CD4-positive, alpha-beta memory T cell (primary cell): ENCODE results near the gene GCNA. TPM values are rescaled to one million over a fixed set of nuclear protein-coding genes. Genes with fewer than 3 reads are reported as not detected.
"Not testable (repeated sequence)": the region's sequence is repeated elsewhere in the genome, so short reads cannot be mapped to it uniquely, and the experiment has no call there.

Experiments used
- CTCF ChIA-PET: fragments of 350-600 bp; sonication (Branson Sonifier 250); formaldehyde crosslinking; loops from one replicate; lab custom pipeline; 2021; ENCODE audit warnings: inconsistent platforms; ENCODE audit not compliant: partially characterized antibody; lab: Charles Lee
- POLR2A ChIA-PET: fragments of 350-600 bp; sonication (Branson Sonifier 250); formaldehyde crosslinking; loops from one replicate; lab custom pipeline; 2021; ENCODE audit not compliant: partially characterized antibody; lab: Charles Lee
- DNase-seq, 5 donors: peaks; one replicate each; pipeline versions ENCODE4 v3.0.0 to v3.0.0-alpha.2; 2020 to 2022; ENCODE audit warnings: mixed read lengths in 1 of 5
- H3K27ac ChIP-seq: one replicate; pipeline ENCODE4 v1.7.0; 2013; ENCODE audit warnings: low read depth, low read length
- H3K27me3 ChIP-seq: 2 replicates; pipeline ENCODE4 v1.7.0; 2013; ENCODE audit warnings: mild to moderate bottlenecking, low read length, moderate library complexity; ENCODE audit not compliant: insufficient read depth
- H3K36me3 ChIP-seq: 2 replicates; pipeline ENCODE4 v1.7.0; 2013; ENCODE audit warnings: mild to moderate bottlenecking, low read length, moderate library complexity; ENCODE audit not compliant: insufficient read depth
- H3K4me1 ChIP-seq: 2 replicates; pipeline ENCODE4 v1.7.0; 2013; ENCODE audit warnings: mild to moderate bottlenecking, low read length, moderate library complexity; ENCODE audit not compliant: insufficient read depth
- H3K4me3 ChIP-seq, 2 donors: one replicate each; pipeline ENCODE4 v1.7.0; 2013; ENCODE audit warnings: low read length in 2 of 2, mild to moderate bottlenecking in 1 of 2
- H3K9me3 ChIP-seq, 2 donors: one replicate each; pipeline ENCODE4 v1.7.0; 2013; ENCODE audit warnings: low read length in 2 of 2, control low read depth in 1 of 2; ENCODE audit not compliant: control insufficient read depth in 1 of 2
- H3K27ac Mint-ChIP-seq, 7 donors: one replicate each; pipeline ENCODE4 v1.8.0; 2020 to 2021; ENCODE audit warnings: mixed read lengths in 7 of 7, mild to moderate bottlenecking in 6 of 7, inconsistent platforms in 3 of 7, moderate library complexity in 3 of 7
- H3K27me3 Mint-ChIP-seq, 2 donors: one replicate each; pipeline ENCODE4 v1.8.0; 2020 to 2021; ENCODE audit warnings: mixed read lengths in 2 of 2
- H3K36me3 Mint-ChIP-seq, 2 donors: one replicate each; pipeline ENCODE4 v1.8.0; 2020 to 2021; ENCODE audit warnings: mixed read lengths in 2 of 2, inconsistent platforms in 1 of 2, mild to moderate bottlenecking in 1 of 2
- H3K4me1 Mint-ChIP-seq, 4 donors: one replicate each; pipeline ENCODE4 v1.8.0; 2020 to 2021; ENCODE audit warnings: mixed read lengths in 4 of 4, mild to moderate bottlenecking in 1 of 4
- H3K4me3 Mint-ChIP-seq, 8 donors: one replicate each; pipeline ENCODE4 v1.8.0; 2020 to 2021; ENCODE audit warnings: mixed read lengths in 8 of 8, mild to moderate bottlenecking in 7 of 8, moderate library complexity in 6 of 8, inconsistent platforms in 3 of 8
- H3K9me3 Mint-ChIP-seq, 8 donors: one replicate each; pipeline ENCODE4 v1.8.0; 2020 to 2021; ENCODE audit warnings: mixed read lengths in 8 of 8, mild to moderate bottlenecking in 5 of 8, inconsistent platforms in 3 of 8, moderate library complexity in 1 of 8
- intact Hi-C: fragments of 100-400 bp; cut with micrococcal nuclease; formaldehyde crosslinking; loops from one replicate; pipeline ENCODE4 v1.15.1; 2023
- polyA plus RNA-seq, 2 donors: library from polyadenylated mRNA; unstranded; fragments of 300-500 nt; fragmentation: Illumina TruSeq; gene quantifications; one replicate each; pipeline ENCODE4 v1.2.3, GENCODE V29; 2021
- total RNA-seq, 2 experiments: library from RNA; stranded (reverse); gene quantifications; one replicate each; pipeline ENCODE4 v1.2.3, GENCODE V29; 2021

Gene GCNA
- total and polyA plus RNA-seq, 4 experiments from 2014 or later: 0.40 to 11.4 (median 10.2) TPM; not detected in 1

DNA sequence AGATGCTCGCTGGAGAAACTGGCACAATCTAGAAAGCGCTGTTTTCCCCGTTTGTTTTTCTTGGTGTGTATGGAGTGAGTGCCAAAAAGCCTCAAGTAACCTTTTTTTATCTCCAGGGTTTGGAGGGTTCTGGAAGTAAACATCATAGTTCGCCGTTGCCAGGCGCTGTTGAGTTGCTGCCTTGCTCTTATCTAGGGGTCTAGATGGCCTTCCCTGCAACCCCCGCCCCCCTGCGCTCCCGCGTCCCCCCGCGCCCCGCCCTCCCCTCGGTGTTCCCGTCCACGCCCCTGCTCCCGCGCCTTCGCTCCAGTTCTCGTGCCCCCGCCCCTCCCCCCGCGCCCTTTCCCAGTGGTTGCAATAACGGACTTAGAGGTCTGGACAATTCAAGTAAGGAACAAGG lies 555 bp upstream of the GCNA start:
- H3K27me3 ChIP-seq: no peaks in the 10 kb centered on the region
- no peak overlapping the region for H3K27ac ChIP-seq
- no peak overlapping the region for H3K27ac Mint-ChIP-seq
- no peaks in the 10 kb centered on the region for H3K27me3 Mint-ChIP-seq
- intact Hi-C loops: no loop called here
- no peaks in the 10 kb centered on the region for H3K4me1 ChIP-seq
- ChIA-PET CTCF (no interaction called here), POLR2A (no interaction called here)
- peaks cover 21% of the 10 kb centered on the region for H3K36me3 ChIP-seq
- H3K9me3 ChIP-seq: no peaks in the 10 kb centered on the region
- peaks cover 0 to 1% (median 0%) of the 10 kb centered on the region in 8 donors for H3K9me3 Mint-ChIP-seq
- no peak for DNase-seq
- H3K4me3 ChIP-seq: no peak overlapping the region
- peaks cover 21 to 51% of the 10 kb centered on the region in 2 donors for H3K36me3 Mint-ChIP-seq
- peaks cover 0 to 7% (median 1%) of the 10 kb centered on the region in 4 donors for H3K4me1 Mint-ChIP-seq
- H3K4me3 Mint-ChIP-seq: no peak overlapping the region

DNA sequence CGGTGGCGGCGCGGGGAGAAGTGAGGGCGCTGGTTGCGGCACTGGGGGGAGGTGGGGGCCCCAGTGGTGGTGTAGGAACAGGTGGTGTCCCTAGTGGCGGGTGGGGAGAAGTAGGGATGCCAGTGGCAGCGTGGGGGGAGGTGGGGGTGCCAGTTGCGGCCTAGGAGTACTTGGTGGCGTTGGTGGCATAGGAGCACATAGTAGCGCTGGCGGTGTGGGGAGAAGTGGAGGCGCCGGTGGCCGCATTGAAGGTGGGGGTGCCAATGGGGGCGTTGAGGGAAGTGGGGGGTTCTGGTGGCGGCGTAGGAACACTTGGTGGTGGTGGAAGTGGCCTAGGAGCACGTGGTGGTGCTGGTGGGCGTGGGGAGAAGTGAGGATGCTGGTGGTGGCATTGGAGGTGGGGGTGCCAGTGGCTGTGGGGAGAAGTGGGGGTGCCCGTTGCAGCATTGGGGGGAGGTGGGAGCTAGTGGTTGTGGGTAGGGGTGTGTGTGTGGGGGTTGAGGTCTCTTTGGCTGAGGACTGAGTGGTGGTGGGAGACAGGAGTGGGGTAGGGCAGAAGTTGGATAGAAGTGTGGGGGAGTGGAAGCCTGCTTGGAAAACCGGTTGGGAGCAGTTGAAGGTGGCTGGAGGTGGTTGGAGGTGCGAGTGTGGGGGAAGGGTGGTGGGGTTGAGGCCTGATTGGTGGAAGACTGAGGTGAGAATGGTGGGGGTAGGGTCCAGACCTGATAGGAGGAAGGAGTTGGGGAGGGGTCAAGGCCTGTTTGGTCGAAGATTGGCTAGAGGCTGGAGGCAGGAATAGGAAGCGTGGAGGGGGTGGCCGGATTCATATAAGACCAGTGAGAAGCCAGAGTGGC lies 1.1 kb downstream of the GCNA start:
- peaks cover 10% of the 10 kb centered on the region for H3K36me3 ChIP-seq
- no peaks in the 10 kb centered on the region for H3K9me3 ChIP-seq
- Mint-ChIP-seq H3K36me3 (peaks cover 10 to 36% of the 10 kb centered on the region in 2 donors), H3K27me3 (no peaks in the 10 kb centered on the region), H3K9me3 (peaks cover 0 to 2% (median 0%) of the 10 kb centered on the region in 8 donors), H3K4me3 (no peak overlapping the region), H3K27ac (peak overlapping the region in 2 of 7 donors; percentile 72 to 79), H3K4me1 (peaks cover 0 to 2% (median under 1%) of the 10 kb centered on the region in 4 donors)
- ChIA-PET CTCF (no interaction called here), POLR2A (interaction anchor here (0.6 kb wide), 1 partner anchor 8 kb away, joined by 3 read pairs; no protein-coding TSS in a partner anchor)
- H3K27me3 ChIP-seq: no peaks in the 10 kb centered on the region
- no peaks in the 10 kb centered on the region for H3K4me1 ChIP-seq
- no peak overlapping the region for H3K4me3 ChIP-seq
- no peak overlapping the region for H3K27ac ChIP-seq
- intact Hi-C loops: no loop called here
- DNase-seq: no peak

DNA sequence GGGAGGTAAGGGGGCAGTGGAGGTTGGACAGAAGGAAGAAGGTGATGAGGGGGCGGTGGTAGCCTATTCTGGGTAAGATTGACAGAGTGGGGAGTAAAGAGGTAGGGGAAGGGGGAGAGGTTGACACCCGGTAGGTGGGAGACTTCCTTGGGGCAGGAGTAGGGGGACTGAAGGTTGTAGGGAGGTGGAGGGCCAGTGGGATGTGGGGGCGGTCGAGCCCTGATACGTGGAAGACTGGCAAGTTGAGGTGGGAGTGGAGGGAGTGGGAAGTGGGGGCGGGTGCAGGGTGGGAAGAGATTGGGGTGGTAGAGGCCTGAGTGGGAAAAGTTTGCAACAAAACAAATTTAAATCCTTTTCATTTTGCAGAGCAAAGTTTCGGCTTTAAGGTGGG lies 1.7 kb downstream of the GCNA start:
- Histone ChIP-seq H3K9me3 (no peaks in the 10 kb centered on the region), H3K36me3 (peaks cover 10% of the 10 kb centered on the region), H3K27me3 (no peaks in the 10 kb centered on the region), H3K27ac (no peak overlapping the region), H3K4me3 (no peak overlapping the region), H3K4me1 (no peaks in the 10 kb centered on the region)
- Mint-ChIP-seq H3K4me1 (peaks cover 0 to 2% (median under 1%) of the 10 kb centered on the region in 4 donors), H3K36me3 (peaks cover 10 to 30% of the 10 kb centered on the region in 2 donors), H3K27me3 (no peaks in the 10 kb centered on the region), H3K9me3 (peaks cover 0 to 2% (median 0%) of the 10 kb centered on the region in 8 donors), H3K27ac (peak overlapping the region in 1 of 7 donors; percentile 72), H3K4me3 (no peak overlapping the region)
- DNase-seq: no peak
- POLR2A ChIA-PET: interaction anchor here (0.6 kb wide), 1 partner anchor 7 kb away, joined by 3 read pairs; no protein-coding TSS in a partner anchor
- intact Hi-C loops: no loop called here
- CTCF ChIA-PET: interaction anchor here (1.2 kb wide), 1 partner anchor 16 kb away, joined by 4 read pairs; no protein-coding TSS in a partner anchor

DNA sequence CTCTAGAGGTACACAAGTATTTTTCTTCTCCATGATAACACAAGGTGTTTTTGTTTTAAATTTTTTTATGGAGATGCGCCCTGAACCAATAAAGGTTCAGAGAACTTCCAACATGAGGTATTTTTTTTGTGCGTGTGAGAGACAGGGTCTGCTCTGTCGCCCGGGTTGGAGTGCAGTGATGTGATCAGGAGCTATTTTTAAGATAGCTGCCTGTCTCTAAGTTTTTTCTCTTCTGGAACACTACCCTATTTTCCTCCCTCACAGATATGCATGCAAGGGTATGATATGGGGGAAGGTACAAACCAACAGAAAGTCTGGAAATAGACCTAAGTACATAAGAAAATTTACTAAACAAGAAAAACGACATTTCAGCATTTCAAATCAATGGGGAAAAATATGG lies 3.0 kb downstream of the GCNA start:
- H3K27me3 ChIP-seq: no peaks in the 10 kb centered on the region
- H3K9me3 ChIP-seq: no peaks in the 10 kb centered on the region
- ChIA-PET CTCF (interaction anchor here (1.2 kb wide), 1 partner anchor 17 kb away, joined by 4 read pairs; no protein-coding TSS in a partner anchor), POLR2A (no interaction called here)
- intact Hi-C loops: no loop called here
- H3K9me3 Mint-ChIP-seq: peaks cover 0 to 2% (median 0%) of the 10 kb centered on the region in 8 donors
- peaks cover 0 to 2% (median 2%) of the 10 kb centered on the region in 4 donors for H3K4me1 Mint-ChIP-seq
- no peak for DNase-seq
- H3K36me3 ChIP-seq: no peaks in the 10 kb centered on the region
- no peak overlapping the region for H3K27ac ChIP-seq
- H3K27ac Mint-ChIP-seq: peak overlapping the region in 1 of 7 donors; percentile 47
- no peak overlapping the region for H3K4me3 ChIP-seq
- H3K36me3 Mint-ChIP-seq: peaks cover 6 to 23% of the 10 kb centered on the region in 2 donors
- no peak overlapping the region for H3K4me3 Mint-ChIP-seq
- H3K4me1 ChIP-seq: no peaks in the 10 kb centered on the region
- H3K27me3 Mint-ChIP-seq: no peaks in the 10 kb centered on the region

DNA sequence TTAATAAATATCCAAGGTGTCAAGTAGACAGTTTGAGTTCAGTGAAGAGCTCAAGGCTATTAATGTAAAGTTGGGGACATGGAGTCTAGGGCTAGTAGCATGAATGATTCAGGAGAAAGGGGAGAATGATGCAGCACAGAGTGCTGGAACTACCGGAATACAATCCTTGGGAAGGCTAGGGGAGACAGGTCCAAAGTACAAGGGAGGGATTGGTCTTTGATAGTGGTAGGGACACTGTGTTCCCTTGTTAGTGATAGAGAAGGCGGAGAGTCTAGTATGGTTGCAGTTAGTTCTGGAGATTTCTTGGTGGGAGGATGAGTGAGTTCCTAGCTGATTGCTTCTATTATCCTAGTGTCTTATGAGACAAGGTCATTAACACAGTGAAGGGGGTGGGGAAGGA lies 8.7 kb downstream of the GCNA start:
- Mint-ChIP-seq H3K27me3 (no peaks in the 10 kb centered on the region), H3K4me3 (no peak overlapping the region), H3K36me3 (peaks cover 0 to 7% of the 10 kb centered on the region in 2 donors), H3K27ac (peak overlapping the region in 3 of 7 donors; percentile 0 to 62 (median 33)), H3K4me1 (peaks cover 0 to 3% (median 2%) of the 10 kb centered on the region in 4 donors), H3K9me3 (peaks cover 0 to 2% (median 0%) of the 10 kb centered on the region in 8 donors)
- ChIA-PET CTCF (no interaction called here), POLR2A (interaction anchor here (0.6 kb wide), 1 partner anchor 7 kb away, joined by 3 read pairs; no protein-coding TSS in a partner anchor)
- Histone ChIP-seq H3K27ac (no peak overlapping the region), H3K27me3 (no peaks in the 10 kb centered on the region), H3K4me3 (no peak overlapping the region), H3K9me3 (no peaks in the 10 kb centered on the region), H3K36me3 (no peaks in the 10 kb centered on the region), H3K4me1 (no peaks in the 10 kb centered on the region)
- DNase-seq: no peak
- intact Hi-C loops: no loop called here

DNA sequence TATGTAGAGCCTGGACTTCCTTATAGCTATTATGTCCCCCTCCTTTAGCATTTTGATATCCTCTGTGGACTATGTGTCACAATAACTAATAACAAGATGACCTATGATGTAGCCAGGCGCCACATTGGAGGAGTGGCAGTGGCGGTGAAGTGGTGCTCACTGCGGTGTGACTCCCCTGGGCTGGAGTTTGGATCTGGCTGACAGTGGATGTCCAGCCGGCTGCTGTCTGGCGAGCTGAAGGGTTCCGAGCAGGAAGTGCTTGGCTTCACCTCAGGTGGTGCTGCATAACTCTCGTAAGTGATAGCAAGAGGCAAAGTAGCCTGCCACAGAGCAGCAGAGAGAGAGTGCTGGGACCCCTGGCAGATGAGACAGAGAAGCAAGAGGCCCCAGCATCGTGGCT lies 15.0 kb downstream of the GCNA start:
- H3K4me3 ChIP-seq, H3K9me3 Mint-ChIP-seq, H3K36me3 ChIP-seq, DNase-seq, H3K4me3 Mint-ChIP-seq, H3K4me1 ChIP-seq, POLR2A ChIA-PET, H3K27ac ChIP-seq, intact Hi-C loops, H3K4me1 Mint-ChIP-seq, H3K27me3 Mint-ChIP-seq, H3K27me3 ChIP-seq, H3K9me3 ChIP-seq, CTCF ChIA-PET, H3K27ac Mint-ChIP-seq: not testable (repeated sequence)
- H3K36me3 Mint-ChIP-seq: peaks cover 0 to 18% of the 10 kb centered on the region in 2 donors

DNA sequence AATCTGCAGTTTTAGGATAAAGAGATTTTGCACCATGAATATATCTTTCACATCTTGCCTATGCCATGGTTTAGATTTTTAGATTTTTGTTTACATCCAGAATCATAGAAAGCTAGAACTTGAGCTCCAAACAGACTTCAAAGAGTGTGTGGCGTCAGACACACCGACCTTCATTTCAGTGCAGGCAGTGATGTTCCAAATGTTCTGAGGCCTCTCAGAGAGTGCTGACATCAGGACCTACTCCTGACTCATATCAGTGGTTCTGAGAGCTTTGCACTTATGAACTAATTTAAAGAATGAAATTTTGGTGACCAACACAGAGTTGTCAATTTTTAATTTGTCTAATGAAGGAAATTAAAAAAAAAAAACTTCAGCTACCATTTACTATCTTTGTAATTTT lies 21.7 kb downstream of the GCNA start:
- ChIA-PET CTCF (no interaction called here), POLR2A (interaction anchor here (0.6 to 1.3 kb wide), 2 partner anchors 17 to 38 kb away, joined by 3 to 4 read pairs; no protein-coding TSS in a partner anchor)
- no peaks in the 10 kb centered on the region for H3K27me3 Mint-ChIP-seq
- no peak overlapping the region for H3K4me3 Mint-ChIP-seq
- Histone ChIP-seq H3K4me1 (no peaks in the 10 kb centered on the region), H3K27me3 (no peaks in the 10 kb centered on the region), H3K36me3 (peaks cover 15% of the 10 kb centered on the region), H3K27ac (no peak overlapping the region), H3K9me3 (no peaks in the 10 kb centered on the region), H3K4me3 (no peak overlapping the region)
- peaks cover 3 to 16% (median 7%) of the 10 kb centered on the region in 4 donors for H3K4me1 Mint-ChIP-seq
- H3K9me3 Mint-ChIP-seq: peaks cover 0 to 3% (median 0%) of the 10 kb centered on the region in 8 donors
- DNase-seq: no peak
- peak overlapping the region in 1 of 7 donors; percentile 80 for H3K27ac Mint-ChIP-seq
- intact Hi-C loops: no loop called here
- peaks cover 38 to 59% of the 10 kb centered on the region in 2 donors for H3K36me3 Mint-ChIP-seq
